Measurements from ENCODE around the gene VASH1. TPM values are rescaled to one million over a fixed set of nuclear protein-coding genes. Genes with fewer than 3 reads are reported as not detected.
"Not testable (repeated sequence)": the region's sequence is repeated elsewhere in the genome, so short reads cannot be mapped to it uniquely, and the experiment has no call there.

VASH1 gene
- total RNA-seq, 1 donor from 2014 or later, result 8.7 TPM

- DNase-seq (ENCODE audit: low read depth), result no peak
- no peaks in the 10 kb centered on the region for H3K36me3 ChIP-seq (ENCODE audit: control insufficient read depth, insufficient read depth, low read length)
- H3K27me3 ChIP-seq (ENCODE audit: control insufficient read depth, insufficient read depth, low read length), result peaks cover 2% of the 10 kb centered on the region
- TF ChIP-seq CTCF (IDR thresholded peaks at IDR 0.05; ENCODE audit: insufficient read depth, low read length, poor library complexity, severe bottlenecking), result no peak
- no peak overlapping the region for H3K4me3 ChIP-seq (ENCODE audit: low read depth, low read length)
These were observed 31.2 kb upstream of the VASH1 start for GRCh38 chr14:76729953-76730505.

GRCh38 chr14:76734501-76734900 lies 26.8 kb upstream of the VASH1 start:
- not testable (repeated sequence) for H3K27me3 ChIP-seq (ENCODE audit: control insufficient read depth, insufficient read depth, low read length); DNase-seq (ENCODE audit: low read depth); H3K4me3 ChIP-seq (ENCODE audit: low read depth, low read length); H3K36me3 ChIP-seq (ENCODE audit: control insufficient read depth, insufficient read depth, low read length)

- H3K4me3 ChIP-seq (ENCODE audit: low read depth, low read length), result no peak overlapping the region
- H3K36me3 ChIP-seq (ENCODE audit: control insufficient read depth, insufficient read depth, low read length), result no peaks in the 10 kb centered on the region
- no peaks in the 10 kb centered on the region for H3K27me3 ChIP-seq (ENCODE audit: control insufficient read depth, insufficient read depth, low read length)
- DNase-seq (ENCODE audit: low read depth), result no peak
- TF ChIP-seq CTCF (IDR thresholded peaks at IDR 0.05; ENCODE audit: insufficient read depth, low read length, poor library complexity, severe bottlenecking), result no peak
These were observed 24.8 kb upstream of the VASH1 start for GRCh38 chr14:76736514-76736913.

GRCh38 chr14:76741074-76741473 lies 20.2 kb upstream of the VASH1 start:
- DNase-seq (ENCODE audit: low read depth), result no peak
- no peaks in the 10 kb centered on the region for H3K27me3 ChIP-seq (ENCODE audit: control insufficient read depth, insufficient read depth, low read length)
- no peak overlapping the region for H3K4me3 ChIP-seq (ENCODE audit: low read depth, low read length)
- no peak for TF ChIP-seq CTCF (IDR thresholded peaks at IDR 0.05; ENCODE audit: insufficient read depth, low read length, poor library complexity, severe bottlenecking)
- H3K36me3 ChIP-seq (ENCODE audit: control insufficient read depth, insufficient read depth, low read length), result no peaks in the 10 kb centered on the region

- TF ChIP-seq CTCF (IDR thresholded peaks at IDR 0.05; ENCODE audit: insufficient read depth, low read length, poor library complexity, severe bottlenecking), result no peak
- Histone ChIP-seq H3K4me3 (ENCODE audit: low read depth, low read length) (no peak overlapping the region), H3K36me3 (ENCODE audit: control insufficient read depth, insufficient read depth, low read length) (no peaks in the 10 kb centered on the region), H3K27me3 (ENCODE audit: control insufficient read depth, insufficient read depth, low read length) (no peaks in the 10 kb centered on the region)
- no peak for DNase-seq (ENCODE audit: low read depth)
These were observed 19.1 kb upstream of the VASH1 start for GRCh38 chr14:76742185-76742584.

- no peak overlapping the region for H3K4me3 ChIP-seq (ENCODE audit: low read depth, low read length)
- TF ChIP-seq CTCF (IDR thresholded peaks at IDR 0.05; ENCODE audit: insufficient read depth, low read length, poor library complexity, severe bottlenecking), result no peak
- DNase-seq (ENCODE audit: low read depth), result no peak
- no peaks in the 10 kb centered on the region for H3K27me3 ChIP-seq (ENCODE audit: control insufficient read depth, insufficient read depth, low read length)
- H3K36me3 ChIP-seq (ENCODE audit: control insufficient read depth, insufficient read depth, low read length), result no peaks in the 10 kb centered on the region
These were observed 18.3 kb upstream of the VASH1 start for GRCh38 chr14:76742966-76743365.
